Measurements from ENCODE around the gene LONP2. TPM values are rescaled to one million over a fixed set of nuclear protein-coding genes. Genes with fewer than 3 reads are reported as not detected.

Gene LONP2
- total and polyA plus RNA-seq, 9 of the 15 experiments (the other 6 are each of a cell fraction or from before 2014, with no cell fraction given): 8.1 to 41.2 (median 25.6) TPM

GRCh38 chr16:48318630-48319029, 74.5 kb downstream of the LONP2 start:
- no peaks in the 10 kb centered on the region; the same call in 1 of the 2 replicates for H3K9me3 ChIP-seq (replicated peaks; ENCODE audit: control insufficient read depth, insufficient read depth, low read depth, low read length)
- FAIRE-seq (no peak), ATAC-seq (no peak), DNase-seq (ENCODE audit: extremely low read depth in 1 of 4, low spot score in 3 of 4) (no peak)
- WGBS (ENCODE audit: insufficient coverage, low coverage, missing lambda C conversion rate): 92% methylated on average over 4 of the region's 4 CpGs
- ChIA-PET POLR2A (interaction anchor here (0.6 to 1.7 kb wide), 2 partner anchors 8 to 225 kb away, joined by 5 to 10 read pairs; no protein-coding TSS in a partner anchor), CTCF (ENCODE audit: low intra/inter-chr PET ratio) (interaction anchor here (0.6 kb wide), 1 partner anchor 1190 kb away, joined by 3 read pairs; no protein-coding TSS in a partner anchor)
- peaks cover 23% of the 10 kb centered on the region for H3K36me3 ChIP-seq (ENCODE audit: control insufficient read depth, insufficient read depth, low read length)
- H3K27ac ChIP-seq (ENCODE audit: extremely low read depth, low read depth, low read length): no peak overlapping the region
- no TSS peak for BruUV-seq (replicated peaks)
- no peaks in the 10 kb centered on the region for H3K9me1 ChIP-seq (ENCODE audit: control insufficient read depth, insufficient read depth, low read length)
- no peaks in the 10 kb centered on the region for H4K20me1 ChIP-seq (replicated peaks; ENCODE audit: control insufficient read depth, insufficient read depth, low read length)
- intact Hi-C loops (cut with micrococcal nuclease) (no loop called here), in situ Hi-C loops (cut with MboI) (no loop called here)
- H3K4me2 ChIP-seq (ENCODE audit: insufficient read depth, low read length): no peak overlapping the region
- H3K4me1 ChIP-seq (replicated peaks in 1 of 2; ENCODE audit: control insufficient read depth in 2 of 2, insufficient read depth in 2 of 2, low read length in 2 of 2): no peaks in the 10 kb centered on the region
- no peaks in the 10 kb centered on the region for H3K79me2 ChIP-seq (ENCODE audit: control insufficient read depth, insufficient read depth, low read length)
- H3K27me3 ChIP-seq (ENCODE audit: control insufficient read depth in 2 of 2, insufficient read depth in 2 of 2, low read length in 2 of 2): no peaks in the 10 kb centered on the region
- H2AFZ ChIP-seq (ENCODE audit: low read depth, low read length): no peak overlapping the region
- H3K9ac ChIP-seq (ENCODE audit: insufficient read depth in 1 of 2, low read depth in 2 of 2, low read length in 2 of 2): no peak overlapping the region
- H3K4me3 ChIP-seq: no peak overlapping the region
- TF ChIP-seq, protein P1, sequence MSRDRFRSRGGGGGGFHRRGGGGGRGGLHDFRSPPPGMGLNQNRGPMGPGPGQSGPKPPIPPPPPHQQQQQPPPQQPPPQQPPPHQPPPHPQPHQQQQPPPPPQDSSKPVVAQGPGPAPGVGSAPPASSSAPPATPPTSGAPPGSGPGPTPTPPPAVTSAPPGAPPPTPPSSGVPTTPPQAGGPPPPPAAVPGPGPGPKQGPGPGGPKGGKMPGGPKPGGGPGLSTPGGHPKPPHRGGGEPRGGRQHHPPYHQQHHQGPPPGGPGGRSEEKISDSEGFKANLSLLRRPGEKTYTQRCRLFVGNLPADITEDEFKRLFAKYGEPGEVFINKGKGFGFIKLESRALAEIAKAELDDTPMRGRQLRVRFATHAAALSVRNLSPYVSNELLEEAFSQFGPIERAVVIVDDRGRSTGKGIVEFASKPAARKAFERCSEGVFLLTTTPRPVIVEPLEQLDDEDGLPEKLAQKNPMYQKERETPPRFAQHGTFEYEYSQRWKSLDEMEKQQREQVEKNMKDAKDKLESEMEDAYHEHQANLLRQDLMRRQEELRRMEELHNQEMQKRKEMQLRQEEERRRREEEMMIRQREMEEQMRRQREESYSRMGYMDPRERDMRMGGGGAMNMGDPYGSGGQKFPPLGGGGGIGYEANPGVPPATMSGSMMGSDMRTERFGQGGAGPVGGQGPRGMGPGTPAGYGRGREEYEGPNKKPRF (IDR thresholded peaks at IDR 0.05; ENCODE audit: low read depth, low read length): no peak
- no peak for TF ChIP-seq TCF7 (IDR thresholded peaks at IDR 0.05; ENCODE audit: borderline replicate concordance)
- TF ChIP-seq ZNF764 (CRISPR knock-in tag; IDR thresholded peaks at IDR 0.05; ENCODE audit: low read depth): no peak
- no peak for TF ChIP-seq GTF2E2 (tag; IDR thresholded peaks at IDR 0.05)
- no peak for TF ChIP-seq EHMT2 (IDR thresholded peaks at IDR 0.05)
- TF ChIP-seq, protein P2, sequence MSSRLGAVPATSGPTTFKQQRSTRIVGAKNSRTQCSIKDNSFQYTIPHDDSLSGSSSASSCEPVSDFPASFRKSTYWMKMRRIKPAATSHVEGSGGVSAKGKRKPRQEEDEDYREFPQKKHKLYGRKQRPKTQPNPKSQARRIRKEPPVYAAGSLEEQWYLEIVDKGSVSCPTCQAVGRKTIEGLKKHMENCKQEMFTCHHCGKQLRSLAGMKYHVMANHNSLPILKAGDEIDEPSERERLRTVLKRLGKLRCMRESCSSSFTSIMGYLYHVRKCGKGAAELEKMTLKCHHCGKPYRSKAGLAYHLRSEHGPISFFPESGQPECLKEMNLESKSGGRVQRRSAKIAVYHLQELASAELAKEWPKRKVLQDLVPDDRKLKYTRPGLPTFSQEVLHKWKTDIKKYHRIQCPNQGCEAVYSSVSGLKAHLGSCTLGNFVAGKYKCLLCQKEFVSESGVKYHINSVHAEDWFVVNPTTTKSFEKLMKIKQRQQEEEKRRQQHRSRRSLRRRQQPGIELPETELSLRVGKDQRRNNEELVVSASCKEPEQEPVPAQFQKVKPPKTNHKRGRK (tag; IDR thresholded peaks at IDR 0.05): no peak
- no peak for TF ChIP-seq BCOR (IDR thresholded peaks at IDR 0.05)
- TF ChIP-seq FOXJ3 (CRISPR knock-in tag; IDR thresholded peaks at IDR 0.05): no peak
- TF ChIP-seq THAP12 (CRISPR knock-in tag; IDR thresholded peaks at IDR 0.05): no peak
- TF ChIP-seq ZNF586 (CRISPR knock-in tag; conservative IDR thresholded peaks at IDR 0.05): no peak
- TF ChIP-seq, protein P3, sequence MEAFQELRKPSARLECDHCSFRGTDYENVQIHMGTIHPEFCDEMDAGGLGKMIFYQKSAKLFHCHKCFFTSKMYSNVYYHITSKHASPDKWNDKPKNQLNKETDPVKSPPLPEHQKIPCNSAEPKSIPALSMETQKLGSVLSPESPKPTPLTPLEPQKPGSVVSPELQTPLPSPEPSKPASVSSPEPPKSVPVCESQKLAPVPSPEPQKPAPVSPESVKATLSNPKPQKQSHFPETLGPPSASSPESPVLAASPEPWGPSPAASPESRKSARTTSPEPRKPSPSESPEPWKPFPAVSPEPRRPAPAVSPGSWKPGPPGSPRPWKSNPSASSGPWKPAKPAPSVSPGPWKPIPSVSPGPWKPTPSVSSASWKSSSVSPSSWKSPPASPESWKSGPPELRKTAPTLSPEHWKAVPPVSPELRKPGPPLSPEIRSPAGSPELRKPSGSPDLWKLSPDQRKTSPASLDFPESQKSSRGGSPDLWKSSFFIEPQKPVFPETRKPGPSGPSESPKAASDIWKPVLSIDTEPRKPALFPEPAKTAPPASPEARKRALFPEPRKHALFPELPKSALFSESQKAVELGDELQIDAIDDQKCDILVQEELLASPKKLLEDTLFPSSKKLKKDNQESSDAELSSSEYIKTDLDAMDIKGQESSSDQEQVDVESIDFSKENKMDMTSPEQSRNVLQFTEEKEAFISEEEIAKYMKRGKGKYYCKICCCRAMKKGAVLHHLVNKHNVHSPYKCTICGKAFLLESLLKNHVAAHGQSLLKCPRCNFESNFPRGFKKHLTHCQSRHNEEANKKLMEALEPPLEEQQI (IDR thresholded peaks at IDR 0.05): no peak
- no peak for TF ChIP-seq SMAD4 (CRISPR knock-in tag; conservative IDR thresholded peaks at IDR 0.05)
- no peak for TF ChIP-seq RBM25 (IDR thresholded peaks at IDR 0.05; ENCODE audit: low read depth, low read length, severe bottlenecking)
- TF ChIP-seq TRIM28 (IDR thresholded peaks at IDR 0.05): no peak
- no peak for TF ChIP-seq RBM14 (IDR thresholded peaks at IDR 0.05; ENCODE audit: borderline replicate concordance, insufficient read depth, low read depth, low read length)
